ENCODE results near the gene CDC73. TPM values are rescaled to one million over a fixed set of nuclear protein-coding genes. Genes with fewer than 3 reads are reported as not detected.
A peak's percentile ranks its signal among the peaks of the same experiment; 100 is the strongest.
"Not testable (repeated sequence)": the region's sequence is repeated elsewhere in the genome, so short reads cannot be mapped to it uniquely, and the experiment has no call there.

CDC73 gene
- total and polyA plus RNA-seq, 10 donors = 6.5 to 76.7 (median 39.1) TPM

DNA sequence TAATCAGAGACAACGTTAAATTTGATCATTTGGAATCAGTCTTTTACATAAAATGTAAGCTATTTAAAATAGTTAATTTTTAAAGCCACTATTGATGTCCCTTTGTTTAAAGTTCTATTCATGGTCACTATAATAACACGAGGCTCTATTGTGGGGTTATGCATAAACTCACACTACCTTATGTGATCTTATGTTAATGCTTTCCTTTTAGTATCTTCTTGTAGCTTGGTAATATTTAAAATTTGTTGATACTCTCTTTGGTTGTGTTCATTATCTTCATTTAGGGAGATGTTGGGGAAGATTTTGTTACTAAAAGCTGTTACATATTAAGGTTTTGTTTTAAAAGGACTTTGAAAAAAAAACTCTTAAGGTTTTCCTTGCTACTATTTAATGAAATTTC lies 63.4 kb downstream of the CDC73 start:
- DNase-seq = no peak
- H3K27me3 ChIP-seq (replicated peaks in 1 of 7) = no peaks in the 10 kb centered on the region
- peaks cover 18 to 79% (median 42%) of the 10 kb centered on the region in 6 donors for H3K4me1 ChIP-seq
- no peaks in the 10 kb centered on the region for H3K9me3 ChIP-seq
- no peak for TF ChIP-seq POLR2A (IDR thresholded peaks at IDR 0.05)
- no peak for TF ChIP-seq POLR2AphosphoS5 (IDR thresholded peaks at IDR 0.05)
- TF ChIP-seq, protein P1, sequence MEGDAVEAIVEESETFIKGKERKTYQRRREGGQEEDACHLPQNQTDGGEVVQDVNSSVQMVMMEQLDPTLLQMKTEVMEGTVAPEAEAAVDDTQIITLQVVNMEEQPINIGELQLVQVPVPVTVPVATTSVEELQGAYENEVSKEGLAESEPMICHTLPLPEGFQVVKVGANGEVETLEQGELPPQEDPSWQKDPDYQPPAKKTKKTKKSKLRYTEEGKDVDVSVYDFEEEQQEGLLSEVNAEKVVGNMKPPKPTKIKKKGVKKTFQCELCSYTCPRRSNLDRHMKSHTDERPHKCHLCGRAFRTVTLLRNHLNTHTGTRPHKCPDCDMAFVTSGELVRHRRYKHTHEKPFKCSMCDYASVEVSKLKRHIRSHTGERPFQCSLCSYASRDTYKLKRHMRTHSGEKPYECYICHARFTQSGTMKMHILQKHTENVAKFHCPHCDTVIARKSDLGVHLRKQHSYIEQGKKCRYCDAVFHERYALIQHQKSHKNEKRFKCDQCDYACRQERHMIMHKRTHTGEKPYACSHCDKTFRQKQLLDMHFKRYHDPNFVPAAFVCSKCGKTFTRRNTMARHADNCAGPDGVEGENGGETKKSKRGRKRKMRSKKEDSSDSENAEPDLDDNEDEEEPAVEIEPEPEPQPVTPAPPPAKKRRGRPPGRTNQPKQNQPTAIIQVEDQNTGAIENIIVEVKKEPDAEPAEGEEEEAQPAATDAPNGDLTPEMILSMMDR (IDR thresholded peaks at IDR 0.05 in 8 of 11, conservative IDR thresholded peaks at IDR 0.05 in 3 of 11) = no peak
- H3K36me3 ChIP-seq = no peaks in the 10 kb centered on the region
- WGBS, 5 donors = 73 to 86% (median 82%) methylated on average over 2 of the region's 2 CpGs
- intact Hi-C loops (cut with DNase I; ENCODE audit: low total_unique reads) = loop anchor here (10.0 kb wide), 1 partner anchor 1110 kb away; no protein-coding TSS in a partner anchor
- H3K27ac ChIP-seq = peak overlapping the region in 1 of 8 donors; percentile 50
- peak overlapping the region in 1 of 8 donors; percentile 2 for H3K4me3 ChIP-seq

DNA sequence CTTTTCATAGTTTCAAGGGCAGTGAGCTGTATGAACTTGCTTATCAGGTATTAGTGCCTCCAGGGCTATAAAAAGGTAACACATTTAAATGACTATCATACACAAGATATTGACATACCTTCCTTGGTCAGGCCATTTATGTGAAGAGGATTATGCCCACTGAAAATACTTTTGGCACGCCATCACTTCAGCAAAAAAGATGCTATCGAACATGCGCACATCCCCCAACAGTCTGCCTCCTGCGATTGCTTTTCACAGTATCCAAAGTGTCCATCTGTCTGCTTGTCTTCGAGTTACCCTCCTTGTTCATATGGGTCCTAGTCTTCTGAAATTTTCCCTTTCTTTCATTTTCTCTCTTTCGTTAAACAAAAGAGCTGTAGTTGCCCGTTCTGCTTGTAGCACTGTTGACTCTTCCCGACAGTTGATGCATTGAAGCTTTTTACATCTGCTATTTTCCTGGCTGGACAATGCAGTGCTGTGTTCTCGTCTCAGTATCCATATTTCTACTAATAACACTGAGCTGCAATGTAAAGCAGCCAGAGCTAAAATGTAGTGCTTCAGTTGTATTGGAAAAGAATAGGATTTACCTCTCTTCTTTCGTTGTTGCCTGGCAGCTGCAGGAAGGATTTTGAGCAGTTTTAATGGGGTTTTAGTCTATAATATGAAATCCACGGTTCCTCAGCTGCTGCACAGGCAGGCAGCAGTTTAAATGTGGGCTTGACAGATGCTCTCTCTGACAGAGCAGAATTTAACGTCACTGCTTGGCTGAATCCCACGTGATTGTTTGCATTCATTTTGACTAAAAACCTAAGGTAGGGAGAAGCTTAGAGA lies 64.3 kb downstream of the CDC73 start, which contains the start of gene B3GALT2:
Gene B3GALT2 (minus strand): TSS at position 713 of the 831 bp plus-strand sequence. CDS start 5,051 bp downstream, outside the sequence.
- 51 to 59% (median 56%) methylated on average over 13 of the region's 13 CpGs for WGBS, 5 donors
- peak within 1 kb of the TSS in 5 of 8 donors; percentile 6 to 50 (median 37) for H3K27ac ChIP-seq
- no peaks in the 10 kb centered on the region for H3K9me3 ChIP-seq
- intact Hi-C loops (cut with DNase I; ENCODE audit: low total_unique reads) = loop anchor here (10.0 kb wide), 1 partner anchor 1109 kb away; no protein-coding TSS in a partner anchor
- no peak for DNase-seq
- H3K4me3 ChIP-seq = peak within 1 kb of the TSS in 4 of 8 donors; percentile 2 to 45 (median 8)
- H3K27me3 ChIP-seq (replicated peaks in 1 of 7) = no peaks in the 10 kb centered on the region
- peaks cover 18 to 87% (median 42%) of the 10 kb centered on the region in 6 donors for H3K4me1 ChIP-seq
- no peak for TF ChIP-seq POLR2AphosphoS5 (IDR thresholded peaks at IDR 0.05)
- no peaks in the 10 kb centered on the region for H3K36me3 ChIP-seq

- WGBS, 5 donors = 83 to 95% (median 92%) methylated on average over 1 of the region's 1 CpG
- Histone ChIP-seq H3K27me3 (replicated peaks in 1 of 7) (no peaks in the 10 kb centered on the region), H3K4me1 (peaks cover 18 to 84% (median 42%) of the 10 kb centered on the region in 6 donors), H3K27ac (peak overlapping the region in 1 of 8 donors; percentile 50), H3K36me3 (peaks cover 0 to 7% (median 1%) of the 10 kb centered on the region in 6 donors), H3K4me3 (no peak overlapping the region), H3K9me3 (peaks cover 0 to 4% (median 3%) of the 10 kb centered on the region in 8 donors)
- intact Hi-C loops (cut with DNase I; ENCODE audit: low total_unique reads) = loop anchor here (10.0 kb wide), 1 partner anchor 1108 kb away; no protein-coding TSS in a partner anchor
- TF ChIP-seq POLR2AphosphoS5 (IDR thresholded peaks at IDR 0.05) (no peak), POLR2A (IDR thresholded peaks at IDR 0.05) (no peak)
- TF ChIP-seq, protein P1 (IDR thresholded peaks at IDR 0.05 in 8 of 11, conservative IDR thresholded peaks at IDR 0.05 in 3 of 11) = no peak
- no peak for DNase-seq
These were observed 65.3 kb downstream of the CDC73 start for GRCh38 chr1:193187114-193187513.

GRCh38 chr1:193188915-193189314 lies 67.1 kb downstream of the CDC73 start:
- not testable (repeated sequence) for H3K27me3 ChIP-seq (replicated peaks in 1 of 7); H3K27ac ChIP-seq; DNase-seq; H3K4me3 ChIP-seq
- intact Hi-C loops (cut with DNase I; ENCODE audit: low total_unique reads) = loop anchor here (10.0 kb wide), 1 partner anchor 1106 kb away; no protein-coding TSS in a partner anchor
- Histone ChIP-seq H3K4me1 (peaks cover 15 to 66% (median 30%) of the 10 kb centered on the region in 6 donors), H3K9me3 (peaks cover 0 to 13% (median 10%) of the 10 kb centered on the region in 8 donors), H3K36me3 (peaks cover 0 to 16% (median 5%) of the 10 kb centered on the region in 6 donors)
- WGBS, 5 donors = 93 to 98% (median 97%) methylated on average over 7 of the region's 7 CpGs

All from spleen (tissue), 11 donors.